Left lobe of liver (tissue), 2 donors: ENCODE data around the gene GRIK1. TPM values are rescaled to one million over a fixed set of nuclear protein-coding genes. Genes with fewer than 3 reads are reported as not detected.

Experiments used
- ATAC-seq: fragments of 200-7000 bp; cut with Tn5 transposase; one replicate; pipeline ENCODE4 v1.9.1; 2020; ENCODE audit warnings: mild to moderate bottlenecking, moderate library complexity
- DNase-seq: peaks from one replicate; pipeline ENCODE4 v3.0.0-alpha.2; 2020; ENCODE audit warnings: low spot score
- total RNA-seq: library from RNA; stranded (reverse); gene quantifications from one replicate; pipeline ENCODE4 v1.2.1, GENCODE V29; 2021
- donor health status: DM: no; HTN: no; CAD: no; lungs with moderate emphysema.
- donor health status: DM: no; HTN: yes; CAD: no.

The GRIK1 gene
- total RNA-seq, 1 donor from 2014 or later = 0.18 TPM

GRCh38 chr21:29787361-29787909 lies 152.4 kb downstream of the GRIK1 start:
- no peak for DNase-seq
- peak; percentile 75 for ATAC-seq

GRCh38 chr21:29786496-29787360 lies 153.1 kb downstream of the GRIK1 start:
- ATAC-seq (no peak), DNase-seq (no peak)

GRCh38 chr21:29777160-29777559 lies 162.6 kb downstream of the GRIK1 start:
- DNase-seq (no peak), ATAC-seq (peak; percentile 69)

- DNase-seq (no peak), ATAC-seq (no peak)
Observed at GRCh38 chr21:29775462-29775861, 164.3 kb downstream of the GRIK1 start.

GRCh38 chr21:29771491-29772066 lies 168.2 kb downstream of the GRIK1 start:
- ATAC-seq (no peak), DNase-seq (no peak)

- no peak for ATAC-seq
Observed at GRCh38 chr21:29763674-29764073, 176.1 kb downstream of the GRIK1 start.

GRCh38 chr21:29762570-29763082 lies 177.2 kb downstream of the GRIK1 start:
- no peak for DNase-seq
- ATAC-seq = no peak

More at GRCh38 chr21:29763674-29764073, 176.1 kb downstream of the GRIK1 start:
- DNase-seq = no peak

- ATAC-seq (no peak), DNase-seq (no peak)
Observed at GRCh38 chr21:29753216-29753615, 186.6 kb downstream of the GRIK1 start.

- ATAC-seq (no peak), DNase-seq (no peak)
Observed at GRCh38 chr21:29751473-29752185, 188.2 kb downstream of the GRIK1 start.

GRCh38 chr21:29749957-29750356 lies 189.8 kb downstream of the GRIK1 start:
- no peak for DNase-seq
- ATAC-seq = no peak

GRCh38 chr21:29749223-29749622 lies 190.6 kb downstream of the GRIK1 start:
- no peak for ATAC-seq
- DNase-seq = no peak

- DNase-seq (no peak), ATAC-seq (no peak)
Observed at GRCh38 chr21:29748391-29749167, 191.2 kb downstream of the GRIK1 start.

GRCh38 chr21:29741761-29742160 lies 198.0 kb downstream of the GRIK1 start:
- DNase-seq (no peak), ATAC-seq (no peak)

- ATAC-seq (no peak), DNase-seq (no peak)
Observed at GRCh38 chr21:29739176-29739575, 200.6 kb downstream of the GRIK1 start.

GRCh38 chr21:29738730-29739129 lies 201.1 kb downstream of the GRIK1 start:
- DNase-seq (no peak), ATAC-seq (no peak)

- ATAC-seq (no peak), DNase-seq (no peak)
Observed at GRCh38 chr21:29737186-29737585, 202.6 kb downstream of the GRIK1 start.

GRCh38 chr21:29730281-29730680 lies 209.5 kb downstream of the GRIK1 start:
- no peak for DNase-seq
- no peak for ATAC-seq

- DNase-seq (no peak), ATAC-seq (no peak)
Observed at GRCh38 chr21:29726044-29726443, 213.8 kb downstream of the GRIK1 start.

GRCh38 chr21:29725025-29725736 lies 214.6 kb downstream of the GRIK1 start:
- no peak for DNase-seq
- peak; percentile 98 for ATAC-seq

- ATAC-seq (no peak), DNase-seq (no peak)
Observed at GRCh38 chr21:29721964-29722363, 217.8 kb downstream of the GRIK1 start.
